Activated T-cell treated with anti-CD3 and anti-CD28 coated beads for 24 hours (primary cell): ENCODE data around the gene RYR1.
"Not testable (repeated sequence)": the region's sequence is repeated elsewhere in the genome, so short reads cannot be mapped to it uniquely, and the experiment has no call there.

ENCODE experiments used
- DNase-seq: peaks from one replicate; pipeline ENCODE4 v3.0.0-alpha.2; 2020; ENCODE audit warnings: low read depth

RYR1 gene

GRCh38 chr19:38457690-38458405, 24.4 kb downstream of the RYR1 start:
- DNase-seq: no peak

DNA sequence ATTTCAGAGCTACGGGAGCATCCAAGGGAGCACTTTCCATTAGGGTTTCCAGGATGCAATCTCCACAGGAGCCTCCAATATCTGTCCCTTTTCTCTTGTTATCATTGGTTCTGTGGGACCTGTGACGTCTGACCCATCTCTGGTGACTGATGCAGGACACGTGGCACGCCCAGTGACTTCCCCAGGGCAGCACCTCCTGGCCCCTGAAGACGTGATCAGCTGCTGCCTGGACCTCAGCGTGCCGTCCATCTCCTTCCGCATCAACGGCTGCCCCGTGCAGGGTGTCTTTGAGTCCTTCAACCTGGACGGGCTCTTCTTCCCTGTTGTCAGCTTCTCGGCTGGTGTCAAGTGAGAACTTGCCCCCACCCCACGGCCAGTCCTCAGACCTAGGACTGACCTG, 25.5 kb downstream of the RYR1 start:
- no peak for DNase-seq

GRCh38 chr19:38463365-38463764, 29.9 kb downstream of the RYR1 start:
- no peak for DNase-seq

GRCh38 chr19:38464421-38465082, 31.1 kb downstream of the RYR1 start:
- no peak for DNase-seq

- DNase-seq: no peak
Observed at GRCh38 chr19:38466050-38466449, 32.6 kb downstream of the RYR1 start.

- DNase-seq: no peak
Observed at GRCh38 chr19:38467541-38468525, 34.3 kb downstream of the RYR1 start.

DNA sequence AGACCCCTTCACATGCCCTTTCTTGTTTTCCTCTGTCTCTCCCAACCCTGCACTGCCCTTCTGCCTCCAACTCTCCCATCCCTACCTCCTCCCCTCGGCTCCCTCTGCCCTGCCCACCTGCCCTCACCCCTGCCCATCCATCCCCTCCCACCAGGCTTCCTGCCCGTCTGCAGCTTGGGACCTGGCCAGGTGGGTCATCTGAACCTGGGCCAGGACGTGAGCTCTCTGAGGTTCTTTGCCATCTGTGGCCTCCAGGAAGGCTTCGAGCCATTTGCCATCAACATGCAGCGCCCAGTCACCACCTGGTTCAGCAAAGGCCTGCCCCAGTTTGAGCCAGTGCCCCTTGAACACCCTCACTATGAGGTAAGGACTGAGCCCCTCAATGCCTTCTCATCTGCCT, 35.7 kb downstream of the RYR1 start:
- no peak for DNase-seq

GRCh38 chr19:38470788-38471480, 37.4 kb downstream of the RYR1 start:
- no peak for DNase-seq

GRCh38 chr19:38472725-38473124, 39.2 kb downstream of the RYR1 start:
- not testable (repeated sequence) for DNase-seq

DNA sequence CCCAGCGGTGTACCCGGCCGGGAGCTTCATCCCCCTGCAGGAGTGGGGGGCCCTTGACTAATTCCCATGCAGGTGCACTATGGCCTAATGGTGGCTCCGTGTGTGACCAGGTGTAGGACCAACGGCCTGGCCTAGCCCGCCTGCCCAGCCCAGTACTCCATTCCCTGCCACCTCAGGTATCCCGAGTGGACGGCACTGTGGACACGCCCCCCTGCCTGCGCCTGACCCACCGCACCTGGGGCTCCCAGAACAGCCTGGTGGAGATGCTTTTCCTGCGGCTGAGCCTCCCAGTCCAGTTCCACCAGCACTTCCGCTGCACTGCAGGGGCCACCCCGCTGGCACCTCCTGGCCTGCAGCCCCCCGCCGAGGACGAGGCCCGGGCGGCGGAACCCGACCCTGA, 39.7 kb downstream of the RYR1 start:
- no peak for DNase-seq

GRCh38 chr19:38475176-38475575, 41.7 kb downstream of the RYR1 start:
- DNase-seq: no peak

DNA sequence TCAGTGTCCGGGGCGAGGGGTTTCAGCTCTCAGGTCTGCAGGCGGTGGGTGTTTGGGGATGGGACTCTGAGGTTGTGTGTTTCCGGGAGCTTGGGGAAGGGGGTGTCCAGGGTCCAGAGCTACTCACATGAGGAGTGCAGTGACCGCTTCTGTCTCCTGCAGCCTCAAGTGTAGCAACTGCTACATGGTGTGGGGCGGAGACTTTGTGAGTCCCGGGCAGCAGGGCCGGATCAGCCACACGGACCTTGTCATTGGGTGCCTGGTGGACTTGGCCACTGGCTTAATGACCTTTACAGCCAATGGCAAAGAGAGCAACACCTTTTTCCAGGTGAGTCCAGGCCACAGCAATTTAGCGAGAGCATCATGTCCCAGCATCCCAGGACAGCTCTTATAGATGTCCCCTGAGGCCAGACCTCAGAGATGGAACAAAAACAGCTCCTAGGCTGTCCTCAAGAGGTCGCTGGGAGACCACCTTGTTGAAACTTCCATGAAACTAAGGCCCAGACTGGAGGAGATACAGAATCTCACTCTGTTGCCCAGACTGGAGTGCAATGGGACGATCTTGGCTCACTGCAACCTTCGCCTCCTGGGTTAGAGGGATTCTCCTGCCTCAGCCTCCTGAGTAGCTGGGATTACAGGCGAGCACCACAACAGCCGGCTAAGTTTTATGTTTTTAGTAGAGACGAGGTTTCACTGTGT, 44.9 kb downstream of the RYR1 start:
- DNase-seq: no peak

GRCh38 chr19:38482496-38482895, 49.0 kb downstream of the RYR1 start:
- no peak for DNase-seq

GRCh38 chr19:38483016-38483630, 49.6 kb downstream of the RYR1 start:
- no peak for DNase-seq

GRCh38 chr19:38484747-38485146, 51.3 kb downstream of the RYR1 start:
- DNase-seq: no peak

- no peak for DNase-seq
Observed at GRCh38 chr19:38485541-38486285, 52.2 kb downstream of the RYR1 start.

GRCh38 chr19:38486731-38487336, 53.3 kb downstream of the RYR1 start:
- DNase-seq: no peak

DNA sequence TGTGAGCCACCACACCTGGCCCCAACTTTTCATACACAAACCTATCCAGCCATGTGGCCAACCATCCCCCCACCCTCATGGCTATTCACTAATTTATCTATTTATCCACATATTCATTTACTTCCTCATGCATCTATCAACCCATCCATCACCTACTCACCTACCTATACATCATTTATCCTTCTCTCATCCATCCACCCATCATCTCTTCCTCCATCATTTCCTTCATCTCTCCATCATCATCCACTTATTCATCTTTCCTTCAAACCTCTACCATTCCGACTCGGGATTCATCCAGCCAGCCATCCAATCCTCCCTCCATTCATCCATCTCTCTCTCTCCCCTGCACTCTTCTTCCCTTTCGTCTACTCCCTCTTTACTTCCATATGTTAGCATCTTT, 54.6 kb downstream of the RYR1 start:
- DNase-seq: no peak

DNA sequence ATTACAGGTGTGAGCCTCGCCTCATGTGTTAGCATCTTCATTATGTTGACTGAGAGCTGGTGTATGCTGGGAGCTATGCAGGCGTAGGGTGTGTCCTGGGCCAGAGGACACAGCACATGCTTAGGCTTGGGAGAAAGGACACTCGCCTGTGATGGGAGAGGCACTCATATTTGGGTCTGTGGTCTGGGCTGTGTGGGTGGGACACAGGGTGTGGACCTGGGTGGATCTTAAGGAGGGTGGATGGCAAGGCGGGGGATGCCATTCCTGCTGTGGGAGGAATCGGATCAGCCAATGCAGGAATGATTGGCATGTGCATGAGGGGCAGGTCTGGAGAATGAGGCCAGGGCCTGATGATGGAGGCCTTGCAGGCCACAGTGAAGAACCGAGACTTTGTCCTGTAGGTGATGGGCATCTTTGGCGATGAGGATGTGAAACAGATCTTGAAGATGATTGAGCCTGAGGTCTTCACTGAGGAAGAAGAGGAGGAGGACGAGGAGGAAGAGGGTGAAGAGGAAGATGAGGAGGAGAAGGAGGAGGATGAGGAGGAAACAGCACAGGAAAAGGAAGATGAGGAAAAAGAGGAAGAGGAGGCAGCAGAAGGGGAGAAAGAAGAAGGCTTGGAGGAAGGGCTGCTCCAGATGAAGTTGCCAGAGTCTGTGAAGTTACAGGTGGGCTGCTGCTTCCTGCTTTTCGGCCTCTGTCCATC, 55.4 kb downstream of the RYR1 start:
- no peak for DNase-seq
